BLaER1 treated with 17β-estradiol and CSF1 and Interleukin-3, amounts not matched to agents 10 nM and 100 nM (cell line): Measurements from ENCODE around the gene STRIP1.

Experiments
- H3K27ac ChIP-seq, 11 experiments: shearing (Covaris generic); formaldehyde crosslinking; 2 replicates each; pipeline ENCODE4 v1.8.1; 2022
- H3K27me3 ChIP-seq, 11 experiments: shearing (Covaris generic); formaldehyde crosslinking; 2 replicates each; pipeline ENCODE4 v1.8.1; 2022
- H3K36me3 ChIP-seq, 11 experiments: shearing (Covaris generic); formaldehyde crosslinking; 2 replicates each; pipeline ENCODE4 v1.8.1; 2022
- H3K4me1 ChIP-seq, 10 experiments: shearing (Covaris generic); formaldehyde crosslinking; 2 replicates each; pipeline ENCODE4 v1.8.1; 2022
- H3K4me2 ChIP-seq, 11 experiments: shearing (Covaris generic); formaldehyde crosslinking; 2 replicates each; pipeline ENCODE4 v1.8.1; 2022
- H3K4me3 ChIP-seq, 10 experiments: shearing (Covaris generic); formaldehyde crosslinking; 2 replicates each; pipeline ENCODE4 v1.8.1; 2022
- H3K9ac ChIP-seq, 11 experiments: shearing (Covaris generic); formaldehyde crosslinking; 2 replicates each; pipeline ENCODE4 v1.8.1; 2022
- H3K9me3 ChIP-seq, 11 experiments: shearing (Covaris generic); formaldehyde crosslinking; replicated peaks in 1 of 11; 2 replicates each; pipeline ENCODE4 v1.8.1; 2022
- H4K20me1 ChIP-seq, 11 experiments: shearing (Covaris generic); formaldehyde crosslinking; 2 replicates each; pipeline ENCODE4 v1.8.1; 2022
- Cebpa-rat ChIP-seq, 11 experiments: shearing (Covaris generic); IDR thresholded peaks; 2 replicates each; pipeline ENCODE4 v1.8.1; 2022

The STRIP1 gene

GRCh38 chr1:110064576-110065337 lies 30.3 kb downstream of the STRIP1 start:
- no peak overlapping the region for H3K4me3 ChIP-seq
- no peak overlapping the region for H3K9ac ChIP-seq
- H3K4me2 ChIP-seq = peak overlapping the region; percentile 6 to 69 (median 63); a peak in 21 of 22 replicates
- TF ChIP-seq Cebpa-rat (IDR thresholded peaks at IDR 0.05) = no peak
- peaks cover 0 to 12% (median 0%) of the 10 kb centered on the region in 11 experiments; a peak in 4 of 22 replicates for H3K9me3 ChIP-seq
- peaks cover 4 to 87% (median 48%) of the 10 kb centered on the region in 11 experiments; a peak in 19 of 22 replicates for H4K20me1 ChIP-seq
- H3K36me3 ChIP-seq = peaks cover 0 to 21% (median 14%) of the 10 kb centered on the region in 11 experiments; a peak in 14 of 22 replicates
- H3K27me3 ChIP-seq = peaks cover 48 to 56% (median 51%) of the 10 kb centered on the region in 11 experiments
- H3K27ac ChIP-seq = no peak overlapping the region
- H3K4me1 ChIP-seq = peaks cover 9 to 35% (median 28%) of the 10 kb centered on the region in 10 experiments

GRCh38 chr1:110065841-110066240 lies 31.4 kb downstream of the STRIP1 start:
- Histone ChIP-seq H4K20me1 (peaks cover 0 to 92% (median 55%) of the 10 kb centered on the region in 11 experiments; a peak in 19 of 22 replicates), H3K27ac (no peak overlapping the region), H3K9ac (no peak overlapping the region), H3K27me3 (peaks cover 59 to 67% (median 62%) of the 10 kb centered on the region in 11 experiments), H3K4me1 (peaks cover 9 to 38% (median 31%) of the 10 kb centered on the region in 10 experiments), H3K4me3 (no peak overlapping the region), H3K4me2 (no peak overlapping the region), H3K36me3 (peaks cover 0 to 11% (median 4%) of the 10 kb centered on the region in 11 experiments; a peak in 11 of 22 replicates), H3K9me3 (peaks cover 0 to 12% (median 0%) of the 10 kb centered on the region in 11 experiments; a peak in 4 of 22 replicates)
- no peak for TF ChIP-seq Cebpa-rat (IDR thresholded peaks at IDR 0.05)

- Histone ChIP-seq H3K4me2 (no peak overlapping the region), H3K27me3 (peaks cover 75 to 84% (median 78%) of the 10 kb centered on the region in 11 experiments), H3K4me1 (peaks cover 9 to 26% (median 20%) of the 10 kb centered on the region in 10 experiments), H3K27ac (no peak overlapping the region), H3K4me3 (no peak overlapping the region), H4K20me1 (peaks cover 0 to 87% (median 63%) of the 10 kb centered on the region in 11 experiments; a peak in 18 of 22 replicates), H3K9ac (no peak overlapping the region), H3K9me3 (peaks cover 0 to 12% (median 0%) of the 10 kb centered on the region in 11 experiments; a peak in 4 of 22 replicates), H3K36me3 (no peaks in the 10 kb centered on the region; a peak in 1 of 22 replicates)
- no peak for TF ChIP-seq Cebpa-rat (IDR thresholded peaks at IDR 0.05)
These were observed 33.1 kb downstream of the STRIP1 start for GRCh38 chr1:110067479-110067892.

DNA sequence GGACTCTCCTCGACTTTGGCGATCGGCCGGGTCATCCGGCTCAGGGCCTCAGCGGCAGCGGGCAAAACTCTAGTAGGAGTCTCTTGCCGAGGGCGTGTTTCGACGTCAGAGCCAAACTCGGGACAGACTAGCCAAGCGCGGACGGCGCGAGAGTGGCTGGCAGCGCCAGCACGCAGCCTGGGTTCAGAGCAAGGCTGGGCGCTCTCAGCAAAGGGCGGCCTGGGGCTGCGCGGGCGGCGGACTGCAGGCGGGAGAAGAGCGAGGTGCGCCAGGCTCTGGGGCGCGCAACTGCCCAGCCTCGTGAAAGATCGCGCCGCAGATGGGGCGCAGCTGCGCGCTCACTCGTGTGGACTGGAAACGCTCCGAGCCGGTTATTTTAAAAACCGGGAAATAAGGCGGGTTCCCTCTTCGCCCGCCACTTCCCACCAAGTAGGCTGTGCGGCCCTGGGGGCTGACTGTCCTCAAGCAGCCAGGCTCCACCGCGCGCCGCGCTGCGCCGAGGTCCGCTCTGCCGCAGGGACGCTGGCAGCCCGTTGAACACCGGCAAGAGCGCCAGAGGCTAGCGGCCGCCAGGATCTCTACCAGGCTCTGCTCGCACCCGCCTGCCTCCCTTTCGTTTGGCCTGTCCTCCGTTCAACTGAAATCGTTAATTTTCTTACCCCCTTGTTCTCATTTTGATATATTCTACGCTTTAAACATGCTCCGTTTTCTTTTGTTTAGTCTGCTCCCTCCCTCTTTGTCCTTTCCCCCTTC lies 33.6 kb downstream of the STRIP1 start:
- TF ChIP-seq Cebpa-rat (IDR thresholded peaks at IDR 0.05) = no peak
- peaks cover 81 to 89% (median 84%) of the 10 kb centered on the region in 11 experiments for H3K27me3 ChIP-seq
- peaks cover 0 to 81% (median 63%) of the 10 kb centered on the region in 11 experiments; a peak in 18 of 22 replicates for H4K20me1 ChIP-seq

GRCh38 chr1:110068646-110069403 lies 34.4 kb downstream of the STRIP1 start:
- no peak for TF ChIP-seq Cebpa-rat (IDR thresholded peaks at IDR 0.05)
- no peak overlapping the region for H3K4me3 ChIP-seq

More for the DNA sequence above, 33.6 kb downstream of the STRIP1 start:
- no peak overlapping the region for H3K27ac ChIP-seq
- no peak overlapping the region; a peak in 1 of 22 replicates for H3K4me2 ChIP-seq
- H3K4me3 ChIP-seq = no peak overlapping the region
- no peak overlapping the region for H3K9ac ChIP-seq
- peaks cover 0 to 12% (median 0%) of the 10 kb centered on the region in 11 experiments; a peak in 4 of 22 replicates for H3K9me3 ChIP-seq
- H3K36me3 ChIP-seq = no peaks in the 10 kb centered on the region; a peak in 1 of 22 replicates
- H3K4me1 ChIP-seq = peaks cover 9 to 21% (median 16%) of the 10 kb centered on the region in 10 experiments

GRCh38 chr1:110069404-110070281 lies 35.2 kb downstream of the STRIP1 start:
- Histone ChIP-seq H3K36me3 (no peaks in the 10 kb centered on the region), H3K27ac (no peak overlapping the region), H3K9me3 (peaks cover 0 to 12% (median 0%) of the 10 kb centered on the region in 11 experiments; a peak in 4 of 22 replicates), H3K27me3 (peaks cover 86 to 100% (median 97%) of the 10 kb centered on the region in 11 experiments), H4K20me1 (peaks cover 0 to 65% (median 50%) of the 10 kb centered on the region in 11 experiments; a peak in 18 of 22 replicates), H3K4me1 (peaks cover 5 to 16% (median 10%) of the 10 kb centered on the region in 10 experiments), H3K9ac (no peak overlapping the region), H3K4me3 (peak overlapping the region in 2 of 10 experiments; percentile 14 to 30; a peak in 1 of 20 replicates), H3K4me2 (peak overlapping the region in 6 of 11 experiments; percentile 24 to 45 (median 33); a peak in 2 of 22 replicates)
- TF ChIP-seq Cebpa-rat (IDR thresholded peaks at IDR 0.05) = no peak

More at GRCh38 chr1:110068646-110069403, 34.4 kb downstream of the STRIP1 start:
- Histone ChIP-seq H3K27ac (no peak overlapping the region), H3K4me1 (peaks cover 9 to 19% (median 16%) of the 10 kb centered on the region in 10 experiments), H3K9ac (no peak overlapping the region), H3K27me3 (peaks cover 86 to 97% (median 90%) of the 10 kb centered on the region in 11 experiments), H3K36me3 (no peaks in the 10 kb centered on the region), H3K4me2 (0 out of 22 replicates have a peak overlapping the region, but pooled peaks of 1 of the 11 experiments have one; percentile 24), H4K20me1 (peaks cover 0 to 73% (median 58%) of the 10 kb centered on the region in 11 experiments; a peak in 18 of 22 replicates), H3K9me3 (peaks cover 0 to 12% (median 0%) of the 10 kb centered on the region in 11 experiments; a peak in 4 of 22 replicates)

- Histone ChIP-seq H4K20me1 (peaks cover 0 to 59% (median 47%) of the 10 kb centered on the region in 11 experiments; a peak in 18 of 22 replicates), H3K9ac (no peak overlapping the region)
These were observed 35.9 kb downstream of the STRIP1 start for GRCh38 chr1:110070282-110070669.

More at GRCh38 chr1:110070282-110070669, 35.9 kb downstream of the STRIP1 start:
- Histone ChIP-seq H3K4me3 (peak overlapping the region in 2 of 10 experiments; percentile 14 to 30; a peak in 2 of 20 replicates), H3K27me3 (peaks cover 79 to 99% (median 93%) of the 10 kb centered on the region in 11 experiments), H3K9me3 (peaks cover 0 to 12% (median 0%) of the 10 kb centered on the region in 11 experiments; a peak in 4 of 22 replicates), H3K4me1 (peaks cover 0 to 12% (median 4%) of the 10 kb centered on the region in 10 experiments; a peak in 11 of 20 replicates), H3K4me2 (peak overlapping the region in 8 of 11 experiments; percentile 24 to 45 (median 33); a peak in 6 of 22 replicates), H3K27ac (no peak overlapping the region), H3K36me3 (no peaks in the 10 kb centered on the region)
- no peak for TF ChIP-seq Cebpa-rat (IDR thresholded peaks at IDR 0.05)
